Right lobe of liver (tissue), 4 donors: ENCODE data around the gene CCND2.

Experiments
- CTCF ChIP-seq, 4 donors: fragments of 200-600 bp in 3 of 4; fragments of 450-650 bp in 1 of 4; IDR thresholded peaks; one replicate each; pipeline versions ENCODE4 v1.5.1 to v1.8.0; 2016 to 2022; ENCODE audit warnings: antibody characterized with exemption in 4 of 4, mild to moderate bottlenecking in 2 of 4
- POLR2A ChIP-seq: fragments of 450-650 bp; IDR thresholded peaks from one replicate; pipeline ENCODE4 v1.6.1; 2017; ENCODE audit warnings: antibody characterized with exemption, mild to moderate bottlenecking
- donor health status: DM: no; HTN: no; CAD: no.
- donor health status: DM: no; HTN: no; CAD: no.
- donor health status: DM: no; HTN: yes; CAD: no.

DNA sequence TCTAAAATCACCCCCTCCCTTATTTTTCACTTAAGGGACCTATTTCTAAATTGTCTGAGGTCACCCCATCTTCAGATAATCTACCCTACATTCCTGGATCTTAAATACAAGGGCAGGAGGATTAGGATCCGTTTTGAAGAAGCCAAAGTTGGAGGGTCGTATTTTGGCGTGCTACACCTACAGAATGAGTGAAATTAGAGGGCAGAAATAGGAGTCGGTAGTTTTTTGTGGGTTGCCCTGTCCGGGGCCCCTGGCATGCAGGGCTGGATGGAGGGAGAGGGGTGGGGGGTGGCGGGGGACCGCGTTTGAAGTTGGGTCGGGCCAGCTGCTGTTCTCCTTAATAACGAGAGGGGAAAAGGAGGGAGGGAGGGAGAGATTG is 300 bp upstream of the CCND2 start:
- no peak for TF ChIP-seq CTCF (IDR thresholded peaks at IDR 0.05)
- TF ChIP-seq POLR2A, result no peak
